CMK (cell line): ENCODE measurements around the gene COL23A1.
A peak's percentile ranks its signal among the peaks of the same experiment; 100 is the strongest.

Experiments
- DNase-seq: peaks from one replicate; pipeline ENCODE4 v3.0.0-alpha.2; 2010; ENCODE audit warnings: low read depth

Gene COL23A1

DNA sequence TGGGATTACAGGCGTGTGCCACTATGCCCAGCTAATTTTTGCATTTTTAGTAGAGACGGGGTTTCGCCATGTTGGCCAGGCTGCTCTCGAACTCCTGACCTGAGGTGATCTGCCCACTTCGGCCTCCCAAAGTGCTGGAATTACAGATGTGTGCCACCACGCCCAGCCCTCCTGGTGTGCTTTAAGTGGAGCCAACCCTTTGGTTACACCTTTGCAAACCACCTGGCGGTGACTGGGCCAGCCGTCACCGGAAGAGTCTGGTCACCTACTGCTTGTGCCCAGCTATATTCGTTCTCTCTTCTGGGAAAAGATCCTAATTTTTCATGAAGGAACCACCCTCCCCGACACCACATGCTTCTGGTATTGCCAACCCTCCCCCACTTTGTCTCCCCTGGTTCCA, 35.9 kb downstream of the COL23A1 start:
- DNase-seq = no peak

GRCh38 chr5:178553517-178553916, 36.7 kb downstream of the COL23A1 start:
- no peak for DNase-seq

- no peak for DNase-seq
Observed at GRCh38 chr5:178551468-178551867, 38.7 kb downstream of the COL23A1 start.

GRCh38 chr5:178551059-178551458, 39.1 kb downstream of the COL23A1 start:
- no peak for DNase-seq

DNA sequence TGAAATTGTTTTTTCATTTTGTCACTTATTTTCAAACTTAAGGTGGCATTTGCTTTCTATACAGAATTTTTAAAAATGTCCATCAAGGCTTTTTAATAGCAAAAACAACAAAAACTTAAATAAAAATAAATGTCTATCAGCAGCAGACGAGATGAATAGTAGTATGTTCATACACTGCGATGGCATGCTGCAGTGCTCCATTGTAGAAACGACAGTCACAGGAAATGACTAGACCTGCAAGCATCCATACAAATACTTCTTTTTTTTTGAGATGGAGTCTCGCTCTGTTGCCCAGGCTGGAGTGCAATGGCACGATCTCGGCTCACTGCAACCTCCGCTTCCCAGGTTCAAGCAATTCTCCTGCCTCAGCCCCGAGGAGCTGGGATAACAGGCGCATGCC, 41.4 kb downstream of the COL23A1 start:
- no peak for DNase-seq

DNA sequence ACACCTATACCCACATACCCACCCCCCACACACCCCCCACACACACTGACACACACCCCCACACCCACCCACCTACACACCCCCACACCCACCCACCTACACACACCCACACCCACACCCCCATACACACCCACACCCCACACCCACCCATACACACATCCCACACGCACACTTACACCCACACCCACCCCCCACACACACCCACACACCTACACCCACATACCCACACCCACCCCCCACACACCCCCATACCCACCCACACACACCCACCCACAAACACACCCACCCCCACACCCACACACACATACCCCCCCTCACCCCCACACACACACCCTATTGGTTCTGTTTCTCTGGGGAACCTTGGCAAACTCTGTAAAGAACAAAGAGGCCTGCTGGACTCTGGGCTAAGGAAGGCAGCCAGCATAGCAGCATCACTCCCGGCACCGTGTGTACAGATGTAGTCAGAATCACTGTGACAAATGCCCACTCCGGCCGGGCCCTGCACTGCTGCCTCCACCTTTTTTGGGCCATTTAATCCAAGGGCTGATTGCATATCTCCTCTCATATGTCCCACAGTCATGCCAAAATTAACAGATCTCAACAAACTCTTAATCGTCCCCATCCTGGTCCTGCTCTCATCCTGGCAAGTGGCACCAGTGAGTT, 42.3 kb downstream of the COL23A1 start:
- no peak for DNase-seq

DNA sequence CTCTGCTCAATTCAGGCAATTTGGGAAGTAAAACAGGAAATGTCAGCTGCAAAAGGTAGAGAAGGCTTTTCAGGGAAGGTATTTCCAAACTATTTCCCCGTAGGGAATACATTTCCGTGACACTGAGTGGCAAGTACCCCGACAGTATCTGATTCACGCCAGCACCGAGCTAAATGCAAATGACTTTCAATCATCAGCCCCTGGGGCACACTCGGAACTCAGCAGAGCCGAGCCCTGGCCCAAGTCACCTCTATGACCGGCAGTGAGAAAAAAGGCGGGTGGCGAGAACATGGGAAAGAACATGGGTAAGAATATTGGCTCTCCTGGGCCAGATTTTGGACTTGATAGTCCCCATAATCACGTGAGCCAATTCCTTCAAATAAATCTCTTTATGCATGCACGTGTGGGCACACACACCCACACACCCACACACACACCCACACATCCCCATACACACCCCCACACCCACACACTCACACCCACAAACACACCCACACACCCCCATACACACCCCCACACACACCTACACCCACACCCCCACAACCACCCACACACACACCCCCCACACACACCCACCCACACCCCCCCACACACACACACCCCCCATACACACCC, 43.0 kb downstream of the COL23A1 start:
- DNase-seq = no peak

DNA sequence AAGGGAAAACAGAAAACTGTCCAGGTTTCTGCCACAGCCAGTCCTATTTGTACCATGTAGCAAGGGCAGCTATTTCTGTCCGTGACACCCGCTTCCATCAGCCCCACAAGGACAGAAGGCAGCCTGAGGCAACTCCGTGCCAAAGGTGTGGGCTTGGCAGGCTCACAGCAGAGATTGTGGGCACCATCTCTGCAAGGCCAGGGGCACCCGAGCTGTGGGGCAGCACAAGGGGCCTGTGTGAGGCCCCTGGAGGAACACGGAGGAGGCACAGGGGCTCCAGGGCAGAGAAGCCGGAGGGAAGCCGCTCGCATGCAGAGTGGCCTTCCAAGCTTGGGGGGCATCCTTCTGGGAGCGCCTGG, 43.5 kb downstream of the COL23A1 start:
- DNase-seq = no peak

GRCh38 chr5:178545941-178546674, 44.1 kb downstream of the COL23A1 start:
- no peak for DNase-seq

- DNase-seq = no peak
Observed at GRCh38 chr5:178545176-178545575, 45.0 kb downstream of the COL23A1 start.

GRCh38 chr5:178544166-178544834, 45.9 kb downstream of the COL23A1 start:
- no peak for DNase-seq

- DNase-seq = no peak
Observed at GRCh38 chr5:178542455-178542854, 47.7 kb downstream of the COL23A1 start.

GRCh38 chr5:178540526-178540925, 49.7 kb downstream of the COL23A1 start:
- DNase-seq = no peak

GRCh38 chr5:178538741-178539229, 51.4 kb downstream of the COL23A1 start:
- no peak for DNase-seq

DNA sequence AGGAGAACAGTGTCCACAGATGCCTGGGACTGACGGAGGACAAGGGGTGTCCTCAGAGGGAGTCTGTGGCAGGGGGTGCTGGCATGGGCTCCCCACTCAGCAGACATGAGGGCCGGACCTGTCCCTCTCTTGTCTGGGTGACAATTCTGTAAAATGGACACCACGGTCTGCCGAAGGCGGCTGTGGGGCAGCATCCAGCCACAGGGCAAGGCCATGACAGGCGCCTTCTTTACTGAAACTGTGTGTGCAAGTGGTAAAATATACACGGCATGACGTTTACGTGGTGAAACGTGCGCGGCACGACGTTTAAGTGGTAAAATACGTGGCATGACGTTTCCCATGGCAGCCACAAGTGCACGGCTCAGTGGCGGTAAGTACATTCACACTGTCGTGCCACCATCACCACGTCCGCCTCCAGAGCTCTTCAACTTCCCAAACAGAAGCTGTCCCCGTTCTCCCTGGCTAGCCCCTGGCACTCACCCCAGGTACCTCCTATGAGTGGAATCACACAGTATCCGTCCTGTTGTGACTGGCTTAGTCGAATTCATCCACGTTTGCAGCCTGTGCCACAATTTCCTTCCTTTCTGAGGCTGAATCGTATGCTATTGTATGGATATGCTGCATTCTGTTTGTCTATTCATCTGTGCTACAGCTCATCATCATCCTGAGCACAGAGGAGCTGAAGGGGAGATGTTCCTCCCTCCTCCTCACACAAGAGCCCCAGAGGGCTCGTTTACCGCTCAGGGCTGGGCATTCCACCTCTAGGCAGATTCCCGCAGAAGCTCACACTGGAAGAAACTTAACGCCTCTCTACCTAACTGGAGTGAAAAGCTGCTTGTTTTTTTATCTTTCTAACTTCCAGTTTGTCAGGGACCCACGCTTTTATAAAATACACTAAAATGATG, 52.5 kb downstream of the COL23A1 start:
- DNase-seq = no peak

DNA sequence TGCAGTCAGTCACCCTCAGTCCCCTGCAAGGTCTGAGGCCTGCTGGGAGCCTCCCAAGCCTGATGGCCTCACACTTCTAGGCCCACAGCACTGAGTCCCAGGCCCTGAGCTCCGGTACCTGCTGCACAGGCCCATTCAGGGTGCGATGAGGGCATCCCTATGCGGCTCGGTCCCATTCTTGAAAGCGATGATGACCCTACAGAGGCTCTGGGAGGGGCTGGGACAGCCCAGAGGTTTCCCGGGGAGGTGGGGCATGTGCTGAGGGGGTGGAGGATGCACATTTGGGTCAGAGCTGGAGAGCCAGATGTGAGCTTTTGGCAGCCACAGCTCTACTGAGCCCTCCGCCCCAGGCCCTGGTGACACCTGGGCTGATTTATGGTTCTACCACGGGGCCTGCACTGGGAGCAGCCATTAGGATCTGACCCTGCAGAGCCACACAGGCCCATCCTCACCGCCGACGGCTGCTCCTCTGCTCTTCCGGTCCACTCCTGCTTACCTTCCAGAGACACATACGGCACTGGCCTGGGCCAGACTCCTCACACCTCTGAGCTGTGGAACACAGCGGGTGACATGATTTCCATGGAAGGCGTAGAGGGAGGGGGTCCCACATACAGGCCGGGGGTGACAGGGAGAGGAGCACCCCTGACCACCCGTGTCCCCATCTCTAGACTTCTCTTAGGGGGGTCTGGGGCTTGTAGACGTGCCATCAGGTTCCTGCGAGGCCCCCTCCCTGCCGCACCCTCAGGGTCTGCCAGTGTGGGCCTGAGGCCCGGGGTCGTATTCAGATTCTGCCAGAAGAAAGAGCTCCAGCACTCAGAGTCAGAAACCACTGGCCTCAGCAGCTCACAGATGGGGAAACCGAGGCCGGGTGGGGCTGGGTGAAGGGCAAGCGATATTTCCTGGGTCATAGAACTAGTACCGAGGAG, 53.4 kb downstream of the COL23A1 start:
- no peak for DNase-seq

DNA sequence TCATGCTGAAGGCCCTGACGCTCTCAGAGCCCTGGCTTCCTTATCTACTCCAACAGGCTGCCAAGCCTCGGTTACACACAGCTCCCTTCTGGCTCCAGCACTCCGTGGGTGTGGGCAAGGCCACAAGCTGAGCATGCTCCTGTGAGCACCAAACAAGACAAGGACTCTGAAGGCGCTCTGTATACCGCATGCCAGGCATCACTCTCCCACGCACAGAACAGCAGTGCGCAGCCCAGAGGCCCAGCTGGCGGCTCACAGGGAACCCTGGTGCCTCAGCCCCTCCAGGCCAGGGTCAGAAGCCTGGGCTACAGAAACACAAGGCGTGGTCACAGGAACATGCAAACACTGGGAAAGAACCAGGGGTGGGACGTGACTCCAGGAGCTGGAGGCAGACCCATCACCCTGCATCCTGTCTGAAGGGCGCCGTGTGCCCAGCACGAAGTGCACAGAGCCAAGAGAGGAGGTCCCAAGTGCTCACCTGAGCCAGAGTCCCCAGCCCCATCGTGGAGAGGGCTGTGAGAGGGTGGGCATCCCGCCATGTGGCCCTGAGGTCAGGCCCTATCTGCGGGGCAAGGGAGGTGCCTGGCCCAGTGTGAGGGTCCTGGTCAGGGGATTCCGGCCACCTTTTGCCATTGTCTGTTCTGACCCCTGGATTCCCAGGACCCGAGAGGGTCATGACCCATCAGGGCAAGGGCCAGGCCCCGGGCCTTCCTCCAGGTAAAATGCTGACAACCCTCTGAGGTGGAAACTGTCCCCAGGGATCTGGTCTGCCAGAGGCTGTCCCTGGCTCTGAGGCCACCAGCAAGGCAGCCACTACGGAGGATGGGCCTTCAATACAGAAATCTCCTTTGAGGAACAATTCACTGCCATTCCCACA, 54.7 kb downstream of the COL23A1 start:
- peak; percentile 89 for DNase-seq

- no peak for DNase-seq
Observed at GRCh38 chr5:178533136-178533535, 57.1 kb downstream of the COL23A1 start.

- no peak for DNase-seq
Observed at GRCh38 chr5:178532666-178533065, 57.5 kb downstream of the COL23A1 start.

DNA sequence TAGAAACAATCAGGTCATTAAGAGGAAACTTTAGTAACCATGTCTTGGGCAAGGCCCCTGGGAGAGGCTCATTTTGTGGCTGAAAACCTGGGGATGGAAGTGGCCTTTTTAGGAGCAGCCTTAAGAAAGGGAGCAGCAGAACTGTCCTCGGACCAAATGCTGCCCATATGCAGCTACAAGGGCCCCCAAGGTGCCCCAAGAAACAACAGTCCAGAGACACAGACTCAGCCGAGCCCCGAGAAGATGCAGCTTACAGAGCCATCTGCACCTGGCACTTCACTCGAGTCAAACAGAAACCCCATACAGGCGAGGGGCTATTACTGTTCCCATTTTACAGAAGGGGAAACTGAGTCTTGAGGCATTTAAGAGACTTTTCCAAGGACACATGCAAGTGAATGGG, 58.0 kb downstream of the COL23A1 start:
- no peak for DNase-seq
